ENCODE data around the gene TEX26.

DNA sequence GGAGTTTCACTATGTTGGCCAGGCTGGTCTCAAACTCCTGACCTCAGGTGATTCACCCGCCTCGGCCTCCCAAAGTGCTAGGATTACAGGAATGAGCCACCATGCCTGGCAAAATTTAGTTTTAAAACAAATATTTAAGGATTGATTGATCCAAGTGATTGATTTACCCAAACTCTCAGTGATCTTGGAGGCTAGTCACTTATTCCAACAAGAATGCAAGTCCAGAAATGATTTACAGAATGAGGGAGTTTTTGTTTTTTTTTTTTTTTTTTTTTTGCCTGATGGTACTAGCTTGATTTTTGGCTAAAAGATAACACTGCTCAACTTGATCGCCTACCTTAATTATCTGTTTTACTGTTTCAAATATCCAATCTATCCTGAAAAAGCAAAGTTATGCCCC, 5.7 kb upstream of the TEX26 start:
- TF ChIP-seq, protein P1, sequence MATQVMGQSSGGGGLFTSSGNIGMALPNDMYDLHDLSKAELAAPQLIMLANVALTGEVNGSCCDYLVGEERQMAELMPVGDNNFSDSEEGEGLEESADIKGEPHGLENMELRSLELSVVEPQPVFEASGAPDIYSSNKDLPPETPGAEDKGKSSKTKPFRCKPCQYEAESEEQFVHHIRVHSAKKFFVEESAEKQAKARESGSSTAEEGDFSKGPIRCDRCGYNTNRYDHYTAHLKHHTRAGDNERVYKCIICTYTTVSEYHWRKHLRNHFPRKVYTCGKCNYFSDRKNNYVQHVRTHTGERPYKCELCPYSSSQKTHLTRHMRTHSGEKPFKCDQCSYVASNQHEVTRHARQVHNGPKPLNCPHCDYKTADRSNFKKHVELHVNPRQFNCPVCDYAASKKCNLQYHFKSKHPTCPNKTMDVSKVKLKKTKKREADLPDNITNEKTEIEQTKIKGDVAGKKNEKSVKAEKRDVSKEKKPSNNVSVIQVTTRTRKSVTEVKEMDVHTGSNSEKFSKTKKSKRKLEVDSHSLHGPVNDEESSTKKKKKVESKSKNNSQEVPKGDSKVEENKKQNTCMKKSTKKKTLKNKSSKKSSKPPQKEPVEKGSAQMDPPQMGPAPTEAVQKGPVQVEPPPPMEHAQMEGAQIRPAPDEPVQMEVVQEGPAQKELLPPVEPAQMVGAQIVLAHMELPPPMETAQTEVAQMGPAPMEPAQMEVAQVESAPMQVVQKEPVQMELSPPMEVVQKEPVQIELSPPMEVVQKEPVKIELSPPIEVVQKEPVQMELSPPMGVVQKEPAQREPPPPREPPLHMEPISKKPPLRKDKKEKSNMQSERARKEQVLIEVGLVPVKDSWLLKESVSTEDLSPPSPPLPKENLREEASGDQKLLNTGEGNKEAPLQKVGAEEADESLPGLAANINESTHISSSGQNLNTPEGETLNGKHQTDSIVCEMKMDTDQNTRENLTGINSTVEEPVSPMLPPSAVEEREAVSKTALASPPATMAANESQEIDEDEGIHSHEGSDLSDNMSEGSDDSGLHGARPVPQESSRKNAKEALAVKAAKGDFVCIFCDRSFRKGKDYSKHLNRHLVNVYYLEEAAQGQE (IDR thresholded peaks at IDR 0.05; ENCODE audit: low read depth, low read length): no peak
- no peak for TF ChIP-seq MXI1 (IDR thresholded peaks at IDR 0.05; ENCODE audit: low read depth, low read length)

Data from SK-N-SH (cell line).